WTC11 (cell line): ENCODE results near the gene GRB10. TPM values are rescaled to one million over a fixed set of nuclear protein-coding genes. Genes with fewer than 3 reads are reported as not detected.

ENCODE experiments used
- ATAC-seq: fragments of 200-7000 bp; cut with Tn5 transposase; 2 replicates; pipeline ENCODE4 v1.10.0; 2021; ENCODE audit warnings: mild to moderate bottlenecking, moderate library complexity
- CTCF ChIA-PET: fragments of 300-600 bp; sonication (Branson Sonifier 250); formaldehyde crosslinking; loops from one replicate; lab custom pipeline; 2021; ENCODE audit warnings: antibody characterized with exemption; lab: Charles Lee
- POLR2A ChIA-PET: fragments of 350-600 bp; sonication (Branson Sonifier 250); formaldehyde crosslinking; loops from one replicate; lab custom pipeline; 2021; ENCODE audit warnings: antibody characterized with exemption; lab: Charles Lee
- DNase-seq: peaks from one replicate; pipeline ENCODE4 v3.0.0; 2021; ENCODE audit warnings: low spot score
- H3K27ac Mint-ChIP-seq: 2 replicates; pipeline ENCODE4 v1.8.0; 2021; ENCODE audit warnings: mixed read lengths
- H3K27me3 Mint-ChIP-seq: 2 replicates; pipeline ENCODE4 v1.8.0; 2021; ENCODE audit warnings: low read depth, mild to moderate bottlenecking, moderate library complexity, mixed read lengths
- H3K36me3 Mint-ChIP-seq: 2 replicates; pipeline ENCODE4 v1.8.0; 2021; ENCODE audit warnings: mixed read lengths
- H3K4me1 Mint-ChIP-seq: 2 replicates; pipeline ENCODE4 v1.8.0; 2022; ENCODE audit warnings: mixed read lengths
- H3K4me3 Mint-ChIP-seq: 2 replicates; pipeline ENCODE4 v1.8.0; 2021; ENCODE audit warnings: mild to moderate bottlenecking, moderate library complexity, mixed read lengths
- H3K9me3 Mint-ChIP-seq: 2 replicates; pipeline ENCODE4 v1.8.0; 2021; ENCODE audit warnings: mixed read lengths
- ATF1 ChIP-seq: sonication (generic); formaldehyde crosslinking; IDR thresholded peaks from 2 replicates; pipeline ENCODE4 v1.8.1; 2023; ENCODE audit warnings: mild to moderate bottlenecking, moderate library complexity, missing genetic modification reagents
- E2F5 ChIP-seq: sonication (generic); formaldehyde crosslinking; IDR thresholded peaks from 2 replicates; pipeline ENCODE4 v1.8.1; 2022; ENCODE audit warnings: mild to moderate bottlenecking, moderate library complexity, missing genetic modification reagents
- ELF4 ChIP-seq: sonication (generic); formaldehyde crosslinking; IDR thresholded peaks from 2 replicates; pipeline ENCODE4 v1.8.1; 2022; ENCODE audit warnings: low read depth, mild to moderate bottlenecking, moderate library complexity, missing genetic modification reagents
- ETV6 ChIP-seq: sonication (generic); formaldehyde crosslinking; IDR thresholded peaks from 2 replicates; pipeline ENCODE4 v1.8.1; 2022; ENCODE audit warnings: mild to moderate bottlenecking, missing genetic modification reagents
- NFATC4 ChIP-seq: fragments of 250-450 bp; sonication (Bioruptor Pico); IDR thresholded peaks from 2 replicates; pipeline ENCODE4 v1.9.0; 2021; ENCODE audit warnings: mild to moderate bottlenecking
- OVOL2 ChIP-seq: fragments of 250-450 bp; sonication (Bioruptor Pico); IDR thresholded peaks from 2 replicates; pipeline ENCODE4 v1.9.0; 2021; ENCODE audit warnings: mild to moderate bottlenecking, borderline replicate concordance
- SMAD4 ChIP-seq: sonication (generic); formaldehyde crosslinking; IDR thresholded peaks from 2 replicates; pipeline ENCODE4 v1.8.0; 2022; ENCODE audit warnings: mild to moderate bottlenecking, missing genetic modification reagents
- SOX15 ChIP-seq: fragments of 250-450 bp; sonication (Bioruptor Pico); IDR thresholded peaks from 2 replicates; pipeline ENCODE4 v1.9.0; 2021; ENCODE audit warnings: mild to moderate bottlenecking
- USF1 ChIP-seq: sonication (generic); formaldehyde crosslinking; IDR thresholded peaks from 2 replicates; pipeline ENCODE4 v1.8.0; 2022; ENCODE audit warnings: mild to moderate bottlenecking, missing genetic modification reagents
- ZNF138 ChIP-seq: sonication (generic); formaldehyde crosslinking; conservative IDR thresholded peaks from 2 replicates; pipeline ENCODE4 v1.8.1; 2022; ENCODE audit warnings: mild to moderate bottlenecking, moderate library complexity, missing genetic modification reagents
- ZNF671 ChIP-seq: fragments of 250-450 bp; sonication (Bioruptor Pico); IDR thresholded peaks from 2 replicates; pipeline ENCODE4 v1.8.0; 2021; ENCODE audit warnings: mild to moderate bottlenecking
- total RNA-seq: library from RNA; stranded (reverse); gene quantifications from 3 replicates; pipeline ENCODE4 v1.2.3, GENCODE V29; 2021
- TF ChIP-seq, protein P1 (sequence below): fragments of 200-600 bp; IDR thresholded peaks from 2 replicates; pipeline ENCODE4 v1.8.0; 2022; ENCODE audit warnings: antibody characterized with exemption
- TF ChIP-seq, protein P2 (sequence below): fragments of 250-450 bp; sonication (Bioruptor Pico); IDR thresholded peaks from 2 replicates; pipeline ENCODE4 v1.9.0; 2021; ENCODE audit warnings: moderate library complexity, mild to moderate bottlenecking, inconsistent platforms, borderline replicate concordance
- TF ChIP-seq, protein P3 (sequence below): sonication (generic); formaldehyde crosslinking; IDR thresholded peaks from 2 replicates; pipeline ENCODE4 v1.8.0; 2022; ENCODE audit warnings: mild to moderate bottlenecking, missing genetic modification reagents
- TF ChIP-seq, protein P4 (sequence below): sonication (generic); formaldehyde crosslinking; IDR thresholded peaks from 2 replicates; pipeline ENCODE4 v1.8.0; 2023; ENCODE audit warnings: missing genetic modification reagents
- TF ChIP-seq, protein P5 (sequence below): sonication (generic); formaldehyde crosslinking; IDR thresholded peaks from 2 replicates; pipeline ENCODE4 v1.8.0; 2023; ENCODE audit warnings: missing genetic modification reagents, mild to moderate bottlenecking, borderline replicate concordance
- TF ChIP-seq, protein P6 (sequence below): sonication (generic); formaldehyde crosslinking; IDR thresholded peaks from 2 replicates; pipeline ENCODE4 v1.8.1; 2023; ENCODE audit warnings: mild to moderate bottlenecking, moderate library complexity, missing genetic modification reagents

Gene GRB10
- total RNA-seq, 1 experiment from 2014 or later, result 103 TPM

DNA sequence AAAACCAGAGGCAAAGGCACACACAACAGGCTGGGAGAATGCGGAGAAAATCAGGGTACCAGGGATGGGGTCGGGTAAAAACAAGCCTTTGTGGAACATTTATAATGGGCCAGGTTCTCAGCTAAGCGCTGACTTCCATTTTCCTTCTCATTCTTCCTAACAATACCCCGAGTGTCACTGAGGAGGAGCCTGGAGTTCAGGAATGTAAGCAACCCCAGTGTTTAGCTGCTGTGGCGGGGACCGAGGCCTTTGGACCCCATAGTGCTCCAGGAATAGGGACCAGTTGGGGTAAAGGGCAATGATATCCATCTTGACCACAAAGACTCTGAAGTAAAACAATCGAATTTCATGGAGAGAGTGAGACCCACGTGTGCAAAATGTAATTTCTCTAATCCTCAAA lies 34.2 kb downstream of the GRB10 start:
- H3K27ac Mint-ChIP-seq, result no peak overlapping the region
- H3K27me3 Mint-ChIP-seq, result no peaks in the 10 kb centered on the region; the same call in 1 of the 2 replicates
- CTCF ChIA-PET, result interaction anchor here (1.0 kb wide), 1 partner anchor 16 kb away, joined by 3 read pairs; no protein-coding TSS in a partner anchor
- H3K36me3 Mint-ChIP-seq, result peaks cover 15% of the 10 kb centered on the region; the same call in 1 of the 2 replicates
- H3K4me1 Mint-ChIP-seq, result peaks cover 64% of the 10 kb centered on the region
- H3K4me3 Mint-ChIP-seq, result no peak overlapping the region
- H3K9me3 Mint-ChIP-seq, result no peaks in the 10 kb centered on the region
- no peak for TF ChIP-seq ZNF138
- no peak for TF ChIP-seq SOX15 (CRISPR knock-in tag)
- no peak for TF ChIP-seq SMAD4
- TF ChIP-seq, protein P1, sequence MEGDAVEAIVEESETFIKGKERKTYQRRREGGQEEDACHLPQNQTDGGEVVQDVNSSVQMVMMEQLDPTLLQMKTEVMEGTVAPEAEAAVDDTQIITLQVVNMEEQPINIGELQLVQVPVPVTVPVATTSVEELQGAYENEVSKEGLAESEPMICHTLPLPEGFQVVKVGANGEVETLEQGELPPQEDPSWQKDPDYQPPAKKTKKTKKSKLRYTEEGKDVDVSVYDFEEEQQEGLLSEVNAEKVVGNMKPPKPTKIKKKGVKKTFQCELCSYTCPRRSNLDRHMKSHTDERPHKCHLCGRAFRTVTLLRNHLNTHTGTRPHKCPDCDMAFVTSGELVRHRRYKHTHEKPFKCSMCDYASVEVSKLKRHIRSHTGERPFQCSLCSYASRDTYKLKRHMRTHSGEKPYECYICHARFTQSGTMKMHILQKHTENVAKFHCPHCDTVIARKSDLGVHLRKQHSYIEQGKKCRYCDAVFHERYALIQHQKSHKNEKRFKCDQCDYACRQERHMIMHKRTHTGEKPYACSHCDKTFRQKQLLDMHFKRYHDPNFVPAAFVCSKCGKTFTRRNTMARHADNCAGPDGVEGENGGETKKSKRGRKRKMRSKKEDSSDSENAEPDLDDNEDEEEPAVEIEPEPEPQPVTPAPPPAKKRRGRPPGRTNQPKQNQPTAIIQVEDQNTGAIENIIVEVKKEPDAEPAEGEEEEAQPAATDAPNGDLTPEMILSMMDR, result no peak
- TF ChIP-seq, protein P2, sequence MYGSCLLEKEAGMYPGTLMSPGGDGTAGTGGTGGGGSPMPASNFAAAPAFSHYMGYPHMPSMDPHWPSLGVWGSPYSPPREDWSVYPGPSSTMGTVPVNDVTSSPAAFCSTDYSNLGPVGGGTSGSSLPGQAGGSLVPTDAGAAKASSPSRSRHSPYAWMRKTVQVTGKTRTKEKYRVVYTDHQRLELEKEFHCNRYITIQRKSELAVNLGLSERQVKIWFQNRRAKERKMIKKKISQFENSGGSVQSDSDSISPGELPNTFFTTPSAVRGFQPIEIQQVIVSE (CRISPR knock-in tag), result no peak
- TF ChIP-seq OVOL2 (CRISPR knock-in tag), result no peak
- TF ChIP-seq ETV6 (CRISPR knock-in tag), result no peak
- TF ChIP-seq, protein P3, sequence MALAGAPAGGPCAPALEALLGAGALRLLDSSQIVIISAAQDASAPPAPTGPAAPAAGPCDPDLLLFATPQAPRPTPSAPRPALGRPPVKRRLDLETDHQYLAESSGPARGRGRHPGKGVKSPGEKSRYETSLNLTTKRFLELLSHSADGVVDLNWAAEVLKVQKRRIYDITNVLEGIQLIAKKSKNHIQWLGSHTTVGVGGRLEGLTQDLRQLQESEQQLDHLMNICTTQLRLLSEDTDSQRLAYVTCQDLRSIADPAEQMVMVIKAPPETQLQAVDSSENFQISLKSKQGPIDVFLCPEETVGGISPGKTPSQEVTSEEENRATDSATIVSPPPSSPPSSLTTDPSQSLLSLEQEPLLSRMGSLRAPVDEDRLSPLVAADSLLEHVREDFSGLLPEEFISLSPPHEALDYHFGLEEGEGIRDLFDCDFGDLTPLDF (CRISPR knock-in tag), result no peak
- TF ChIP-seq ZNF671 (CRISPR knock-in tag), result no peak
- TF ChIP-seq, protein P4, sequence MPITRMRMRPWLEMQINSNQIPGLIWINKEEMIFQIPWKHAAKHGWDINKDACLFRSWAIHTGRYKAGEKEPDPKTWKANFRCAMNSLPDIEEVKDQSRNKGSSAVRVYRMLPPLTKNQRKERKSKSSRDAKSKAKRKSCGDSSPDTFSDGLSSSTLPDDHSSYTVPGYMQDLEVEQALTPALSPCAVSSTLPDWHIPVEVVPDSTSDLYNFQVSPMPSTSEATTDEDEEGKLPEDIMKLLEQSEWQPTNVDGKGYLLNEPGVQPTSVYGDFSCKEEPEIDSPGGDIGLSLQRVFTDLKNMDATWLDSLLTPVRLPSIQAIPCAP (CRISPR knock-in tag), result no peak
- TF ChIP-seq, protein P5, sequence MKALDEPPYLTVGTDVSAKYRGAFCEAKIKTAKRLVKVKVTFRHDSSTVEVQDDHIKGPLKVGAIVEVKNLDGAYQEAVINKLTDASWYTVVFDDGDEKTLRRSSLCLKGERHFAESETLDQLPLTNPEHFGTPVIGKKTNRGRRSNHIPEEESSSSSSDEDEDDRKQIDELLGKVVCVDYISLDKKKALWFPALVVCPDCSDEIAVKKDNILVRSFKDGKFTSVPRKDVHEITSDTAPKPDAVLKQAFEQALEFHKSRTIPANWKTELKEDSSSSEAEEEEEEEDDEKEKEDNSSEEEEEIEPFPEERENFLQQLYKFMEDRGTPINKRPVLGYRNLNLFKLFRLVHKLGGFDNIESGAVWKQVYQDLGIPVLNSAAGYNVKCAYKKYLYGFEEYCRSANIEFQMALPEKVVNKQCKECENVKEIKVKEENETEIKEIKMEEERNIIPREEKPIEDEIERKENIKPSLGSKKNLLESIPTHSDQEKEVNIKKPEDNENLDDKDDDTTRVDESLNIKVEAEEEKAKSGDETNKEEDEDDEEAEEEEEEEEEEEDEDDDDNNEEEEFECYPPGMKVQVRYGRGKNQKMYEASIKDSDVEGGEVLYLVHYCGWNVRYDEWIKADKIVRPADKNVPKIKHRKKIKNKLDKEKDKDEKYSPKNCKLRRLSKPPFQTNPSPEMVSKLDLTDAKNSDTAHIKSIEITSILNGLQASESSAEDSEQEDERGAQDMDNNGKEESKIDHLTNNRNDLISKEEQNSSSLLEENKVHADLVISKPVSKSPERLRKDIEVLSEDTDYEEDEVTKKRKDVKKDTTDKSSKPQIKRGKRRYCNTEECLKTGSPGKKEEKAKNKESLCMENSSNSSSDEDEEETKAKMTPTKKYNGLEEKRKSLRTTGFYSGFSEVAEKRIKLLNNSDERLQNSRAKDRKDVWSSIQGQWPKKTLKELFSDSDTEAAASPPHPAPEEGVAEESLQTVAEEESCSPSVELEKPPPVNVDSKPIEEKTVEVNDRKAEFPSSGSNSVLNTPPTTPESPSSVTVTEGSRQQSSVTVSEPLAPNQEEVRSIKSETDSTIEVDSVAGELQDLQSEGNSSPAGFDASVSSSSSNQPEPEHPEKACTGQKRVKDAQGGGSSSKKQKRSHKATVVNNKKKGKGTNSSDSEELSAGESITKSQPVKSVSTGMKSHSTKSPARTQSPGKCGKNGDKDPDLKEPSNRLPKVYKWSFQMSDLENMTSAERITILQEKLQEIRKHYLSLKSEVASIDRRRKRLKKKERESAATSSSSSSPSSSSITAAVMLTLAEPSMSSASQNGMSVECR (CRISPR knock-in tag), result no peak
- POLR2A ChIA-PET, result no interaction called here
- ATAC-seq (peak; percentile 19; the same call in 1 of the 2 replicates), DNase-seq (no peak)

DNA sequence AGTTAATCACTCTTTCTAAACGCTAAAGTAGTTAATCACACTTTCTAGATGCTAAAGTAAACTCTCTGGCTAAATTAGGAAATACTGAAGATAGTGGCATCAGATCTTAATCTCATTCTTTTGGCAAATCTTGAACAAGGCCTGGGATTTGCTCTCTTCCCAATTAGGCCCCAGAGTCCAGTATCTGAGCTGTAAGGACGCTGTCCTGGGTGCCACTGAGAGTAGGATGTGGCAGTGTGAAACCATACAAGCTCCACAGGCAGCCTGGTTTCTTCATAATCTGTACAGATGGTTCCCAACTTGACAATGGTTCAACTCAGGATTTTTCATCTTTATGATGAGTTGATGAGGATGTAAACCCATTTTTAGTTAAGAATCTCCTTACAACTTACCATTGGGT lies 36.9 kb downstream of the GRB10 start:
- TF ChIP-seq ELF4 (no peak), ATF1 (CRISPR knock-in tag) (no peak), NFATC4 (CRISPR knock-in tag) (no peak), E2F5 (CRISPR knock-in tag) (no peak), USF1 (no peak)
- TF ChIP-seq, protein P5 (CRISPR knock-in tag), result no peak
- TF ChIP-seq, protein P6, sequence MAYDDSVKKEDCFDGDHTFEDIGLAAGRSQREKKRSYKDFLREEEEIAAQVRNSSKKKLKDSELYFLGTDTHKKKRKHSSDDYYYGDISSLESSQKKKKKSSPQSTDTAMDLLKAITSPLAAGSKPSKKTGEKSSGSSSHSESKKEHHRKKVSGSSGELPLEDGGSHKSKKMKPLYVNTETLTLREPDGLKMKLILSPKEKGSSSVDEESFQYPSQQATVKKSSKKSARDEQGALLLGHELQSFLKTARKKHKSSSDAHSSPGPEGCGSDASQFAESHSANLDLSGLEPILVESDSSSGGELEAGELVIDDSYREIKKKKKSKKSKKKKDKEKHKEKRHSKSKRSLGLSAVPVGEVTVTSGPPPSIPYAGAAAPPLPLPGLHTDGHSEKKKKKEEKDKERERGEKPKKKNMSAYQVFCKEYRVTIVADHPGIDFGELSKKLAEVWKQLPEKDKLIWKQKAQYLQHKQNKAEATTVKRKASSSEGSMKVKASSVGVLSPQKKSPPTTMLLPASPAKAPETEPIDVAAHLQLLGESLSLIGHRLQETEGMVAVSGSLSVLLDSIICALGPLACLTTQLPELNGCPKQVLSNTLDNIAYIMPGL (CRISPR knock-in tag), result no peak
- no peak for DNase-seq
- no peak for ATAC-seq
- Mint-ChIP-seq H3K27ac (no peak overlapping the region; the same call in 1 of the 2 replicates), H3K9me3 (no peaks in the 10 kb centered on the region), H3K27me3 (no peaks in the 10 kb centered on the region; the same call in 1 of the 2 replicates), H3K4me1 (peaks cover 51% of the 10 kb centered on the region), H3K4me3 (no peak overlapping the region), H3K36me3 (peaks cover 8% of the 10 kb centered on the region; the same call in 1 of the 2 replicates)
- CTCF ChIA-PET, result interaction anchor here (0.6 kb wide), 1 partner anchor 253 kb away, joined by 3 read pairs; no protein-coding TSS in a partner anchor
- POLR2A ChIA-PET, result no interaction called here
